Gastroesophageal sphincter (tissue), 4 donors: ENCODE results near the gene SEC14L5. TPM values are rescaled to one million over a fixed set of nuclear protein-coding genes. Genes with fewer than 3 reads are reported as not detected.

Experiments used
- ATAC-seq: fragments of 150-250 bp; one replicate; pipeline ENCODE4 v1.9.1; 2016; ENCODE audit warnings: mild to moderate bottlenecking, moderate library complexity
- H3K27ac ChIP-seq, 4 donors: fragments of 200-600 bp; sonication (generic) in 3 of 4; 1 replicate in 3 of 4; 2 replicates in 1 of 4; pipeline ENCODE4 v1.5.1; 2016 to 2019
- H3K27me3 ChIP-seq: fragments of 200-600 bp; sonication (generic); one replicate; pipeline ENCODE4 v1.5.1; 2019
- H3K36me3 ChIP-seq, 2 donors: fragments of 200-600 bp; sonication (generic); one replicate each; pipeline ENCODE4 v1.5.1; 2019; ENCODE audit warnings: control low read depth in 1 of 2
- H3K4me1 ChIP-seq, 3 donors: fragments of 200-600 bp; sonication (generic); 1 replicate in 2 of 3; 2 replicates in 1 of 3; pipeline ENCODE4 v1.5.1; 2016 to 2019; ENCODE audit warnings: control low read depth in 2 of 3
- H3K4me3 ChIP-seq, 2 donors: fragments of 200-600 bp; sonication (generic); one replicate each; pipeline ENCODE4 v1.5.1; 2019; ENCODE audit warnings: mild to moderate bottlenecking in 1 of 2, moderate library complexity in 1 of 2
- H3K9me3 ChIP-seq, 3 donors: fragments of 200-600 bp; sonication (generic); one replicate each; pipeline ENCODE4 v1.5.1; 2017 to 2019; ENCODE audit warnings: control low read depth in 2 of 3
- CTCF ChIP-seq, 4 experiments: fragments of 200-600 bp in 2 of 4; fragments of 450-650 bp in 2 of 4; sonication (generic) in 1 of 4; IDR thresholded peaks; one replicate each; pipeline ENCODE4 v1.5.1; 2017 to 2019; ENCODE audit warnings: antibody characterized with exemption in 4 of 4, mild to moderate bottlenecking in 2 of 4, moderate library complexity in 2 of 4
- EP300 ChIP-seq: sonication (generic); formaldehyde crosslinking; IDR thresholded peaks from one replicate; pipeline ENCODE4 v1.6.1; 2017; ENCODE audit warnings: antibody characterized with exemption, mild to moderate bottlenecking
- POLR2A ChIP-seq, 2 donors: fragments of 450-650 bp; IDR thresholded peaks; one replicate each; pipeline ENCODE4 v1.6.1; 2017; ENCODE audit warnings: antibody characterized with exemption in 2 of 2, mild to moderate bottlenecking in 2 of 2, moderate library complexity in 1 of 2
- POLR2AphosphoS5 ChIP-seq: sonication (generic); formaldehyde crosslinking; IDR thresholded peaks from one replicate; pipeline ENCODE4 v1.6.1; 2017; ENCODE audit warnings: antibody characterized with exemption
- WGBS, 2 donors: methylation state at CpG; one replicate each; pipeline ENCODE4 v1.1.5; 2018; ENCODE audit warnings: low coverage in 1 of 2; 5-methylcytosine and 5-hydroxymethylcytosine counted together
- total RNA-seq, 4 donors: library from RNA; depleted of rRNA; stranded (reverse); fragments of >200 nt; gene quantifications; one replicate each; pipeline ENCODE4 v1.1.0, GENCODE V29; 2016

Gene SEC14L5
- total RNA-seq, 4 donors from 2014 or later = 0.16 to 1.3 (median 0.75) TPM

GRCh38 chr16:5015351-5015750 is 57.2 kb downstream of the SEC14L5 start:
- WGBS, 2 donors = 40 to 63% methylated on average over 2 to 3 of the region's 4 CpGs
- H3K4me3 ChIP-seq = no peak overlapping the region
- no peaks in the 10 kb centered on the region for H3K36me3 ChIP-seq
- H3K27me3 ChIP-seq = peaks cover 23% of the 10 kb centered on the region
- no peaks in the 10 kb centered on the region for H3K4me1 ChIP-seq
- H3K9me3 ChIP-seq = no peaks in the 10 kb centered on the region
- TF ChIP-seq EP300 = no peak
- no peak for TF ChIP-seq POLR2A (IDR thresholded peaks at IDR 0.05)
- TF ChIP-seq CTCF (IDR thresholded peaks at IDR 0.05) = no peak
- TF ChIP-seq POLR2AphosphoS5 = no peak
- no peak for ATAC-seq
- H3K27ac ChIP-seq = no peak overlapping the region

GRCh38 chr16:5015887-5016286 is 57.8 kb downstream of the SEC14L5 start:
- Histone ChIP-seq H3K27ac (no peak overlapping the region), H3K27me3 (peaks cover 23% of the 10 kb centered on the region), H3K4me1 (no peaks in the 10 kb centered on the region), H3K9me3 (no peaks in the 10 kb centered on the region), H3K36me3 (no peaks in the 10 kb centered on the region), H3K4me3 (no peak overlapping the region)
- WGBS, 2 donors = no CpG with 5 or more reads among the region's 4 CpGs
- TF ChIP-seq EP300 (no peak), POLR2AphosphoS5 (no peak)
- ATAC-seq = no peak

GRCh38 chr16:5016967-5017677 is 59.0 kb downstream of the SEC14L5 start:
- TF ChIP-seq POLR2A (IDR thresholded peaks at IDR 0.05) (no peak), CTCF (IDR thresholded peaks at IDR 0.05) (no peak), EP300 (no peak), POLR2AphosphoS5 (no peak)
- no peak overlapping the region for H3K4me3 ChIP-seq
- 80% methylated on average over 2 of the region's 6 CpGs; no CpG with 5 or more reads in 1 of the 2 donors for WGBS, 2 donors
- peaks cover 23% of the 10 kb centered on the region for H3K27me3 ChIP-seq
- no peaks in the 10 kb centered on the region for H3K4me1 ChIP-seq
- no peaks in the 10 kb centered on the region for H3K9me3 ChIP-seq
- ATAC-seq = no peak
- no peak overlapping the region for H3K27ac ChIP-seq
- no peaks in the 10 kb centered on the region for H3K36me3 ChIP-seq

GRCh38 chr16:5017678-5017969 is 59.5 kb downstream of the SEC14L5 start:
- Histone ChIP-seq H3K9me3 (no peaks in the 10 kb centered on the region), H3K4me3 (no peak overlapping the region), H3K27ac (no peak overlapping the region), H3K36me3 (no peaks in the 10 kb centered on the region), H3K27me3 (peaks cover 24% of the 10 kb centered on the region), H3K4me1 (no peaks in the 10 kb centered on the region)
- TF ChIP-seq CTCF (IDR thresholded peaks at IDR 0.05) = no peak
- TF ChIP-seq POLR2AphosphoS5 = no peak
- 82% methylated on average over 4 of the region's 5 CpGs; no CpG with 5 or more reads in 1 of the 2 donors for WGBS, 2 donors
- no peak for ATAC-seq

- no peak for ATAC-seq
- Histone ChIP-seq H3K27me3 (peaks cover 27% of the 10 kb centered on the region), H3K27ac (no peak overlapping the region), H3K36me3 (no peaks in the 10 kb centered on the region), H3K4me1 (no peaks in the 10 kb centered on the region), H3K9me3 (no peaks in the 10 kb centered on the region), H3K4me3 (no peak overlapping the region)
- TF ChIP-seq EP300 = no peak
- TF ChIP-seq POLR2AphosphoS5 = no peak
- TF ChIP-seq POLR2A (IDR thresholded peaks at IDR 0.05) = no peak
- no peak for TF ChIP-seq CTCF (IDR thresholded peaks at IDR 0.05)
- WGBS, 2 donors = 21 to 26% methylated on average over 8 to 9 of the region's 9 CpGs
These were observed 60.7 kb downstream of the SEC14L5 start for GRCh38 chr16:5018793-5019192.
